Mucosa of descending colon (tissue), 3 donors: ENCODE measurements around the gene MTX3. TPM values are rescaled to one million over a fixed set of nuclear protein-coding genes. Genes with fewer than 3 reads are reported as not detected.

ENCODE experiments used
- ATAC-seq: fragments of 200-7000 bp; cut with Tn5 transposase; one replicate; pipeline ENCODE4 v1.9.1; 2020; ENCODE audit warnings: mild to moderate bottlenecking, moderate library complexity
- DNase-seq, 3 donors: peaks; one replicate each; pipeline ENCODE4 v3.0.0-alpha.2; 2020
- H3K36me3 ChIP-seq: fragments of 200-600 bp; one replicate; pipeline ENCODE4 v1.8.0; 2021; ENCODE audit warnings: low read depth, mild to moderate bottlenecking
- H3K4me1 ChIP-seq: fragments of 200-600 bp; one replicate; pipeline ENCODE4 v1.8.0; 2021; ENCODE audit warnings: low read depth, mild to moderate bottlenecking
- H3K4me3 ChIP-seq: fragments of 200-600 bp; one replicate; pipeline ENCODE4 v1.8.0; 2021; ENCODE audit warnings: mild to moderate bottlenecking
- H3K9me3 ChIP-seq: fragments of 200-600 bp; one replicate; pipeline ENCODE4 v1.8.0; 2021; ENCODE audit warnings: mild to moderate bottlenecking
- CTCF ChIP-seq: fragments of 200-600 bp; IDR thresholded peaks from one replicate; pipeline ENCODE4 v1.8.0; 2022; ENCODE audit warnings: antibody characterized with exemption, mild to moderate bottlenecking
- intact Hi-C, 2 donors: fragments of 100-400 bp; cut with DNase I in 1 of 2; cut with micrococcal nuclease in 1 of 2; formaldehyde crosslinking; loops; one replicate each; pipeline versions ENCODE4 v1.11.0 to v1.11.1; 2022; cut with DNase I, micrococcal nuclease
- total RNA-seq, 3 donors: library from RNA; stranded (reverse); fragmentation: NEBNext Ultra II Directional in 2 of 3; extraction: Animal tissue kit (Norgen Biotek cat#: 25700) in 2 of 3; gene quantifications; one replicate each; pipeline versions ENCODE4 v1.2.1 to v1.2.4, GENCODE V29; 2021 to 2023
- donor health status: DM: no; HTN: no; CAD: no; lungs with moderate emphysema.
- donor health status: DM: no; HTN: no; CAD: no.
- donor health status: DM: no; HTN: yes; CAD: no.

MTX3 gene
- total RNA-seq, 3 donors from 2014 or later, result 7.9 to 15.3 (median 8.8) TPM

GRCh38 chr5:79973511-79973910, 17.6 kb downstream of the MTX3 start:
- intact Hi-C loops, result no loop called here
- H3K4me1 ChIP-seq, result no peaks in the 10 kb centered on the region
- no peak overlapping the region for H3K4me3 ChIP-seq
- no peaks in the 10 kb centered on the region for H3K9me3 ChIP-seq
- DNase-seq, result no peak
- H3K36me3 ChIP-seq, result peaks cover 7% of the 10 kb centered on the region
- ATAC-seq, result no peak
- TF ChIP-seq CTCF, result no peak

GRCh38 chr5:79971156-79971555, 19.9 kb downstream of the MTX3 start:
- H3K9me3 ChIP-seq, result no peaks in the 10 kb centered on the region
- ATAC-seq (no peak), DNase-seq (no peak)
- H3K4me1 ChIP-seq, result no peaks in the 10 kb centered on the region
- intact Hi-C loops, result no loop called here
- TF ChIP-seq CTCF, result no peak
- H3K4me3 ChIP-seq, result no peak overlapping the region
- no peaks in the 10 kb centered on the region for H3K36me3 ChIP-seq

DNA sequence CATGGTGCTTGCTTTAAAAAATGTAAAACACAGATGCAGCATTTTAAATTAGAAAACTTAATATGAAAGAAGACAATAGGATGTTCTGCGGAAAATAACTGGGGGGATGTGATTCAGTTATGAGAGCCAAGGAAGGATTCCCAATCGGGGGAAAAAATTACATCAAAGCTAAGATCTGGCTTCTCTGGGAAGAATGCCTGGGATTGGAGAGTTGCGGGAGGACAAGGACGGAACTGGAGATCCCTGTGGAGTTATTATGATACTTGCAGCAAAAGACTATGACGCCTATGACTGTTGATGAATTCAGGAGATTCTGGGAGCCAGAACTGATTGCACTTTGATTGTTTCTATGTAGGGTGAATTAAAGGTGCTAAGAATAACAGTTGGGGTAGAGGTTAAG, 24.6 kb downstream of the MTX3 start:
- Histone ChIP-seq H3K36me3 (no peaks in the 10 kb centered on the region), H3K4me1 (no peaks in the 10 kb centered on the region), H3K4me3 (no peak overlapping the region), H3K9me3 (no peaks in the 10 kb centered on the region)
- DNase-seq (no peak), ATAC-seq (no peak)
- intact Hi-C loops, result no loop called here
- no peak for TF ChIP-seq CTCF

- no peaks in the 10 kb centered on the region for H3K4me1 ChIP-seq
- ATAC-seq (no peak), DNase-seq (no peak)
- intact Hi-C loops, result no loop called here
- H3K9me3 ChIP-seq, result no peaks in the 10 kb centered on the region
- no peaks in the 10 kb centered on the region for H3K36me3 ChIP-seq
- TF ChIP-seq CTCF, result no peak
- no peak overlapping the region for H3K4me3 ChIP-seq
Observed at GRCh38 chr5:79964136-79964535, 26.9 kb downstream of the MTX3 start.

- no peaks in the 10 kb centered on the region for H3K36me3 ChIP-seq
- H3K4me3 ChIP-seq, result no peak overlapping the region
- DNase-seq (no peak), ATAC-seq (no peak)
- TF ChIP-seq CTCF, result no peak
- no peaks in the 10 kb centered on the region for H3K4me1 ChIP-seq
- intact Hi-C loops, result no loop called here
- no peaks in the 10 kb centered on the region for H3K9me3 ChIP-seq
Observed at GRCh38 chr5:79963261-79964061, 27.6 kb downstream of the MTX3 start.
